Prostate gland (tissue), 2 donors: ENCODE data around the gene COL4A2. TPM values are rescaled to one million over a fixed set of nuclear protein-coding genes. Genes with fewer than 3 reads are reported as not detected.

Experiments
- DNase-seq: peaks from one replicate; pipeline ENCODE4 v3.0.0-alpha.2; 2019; ENCODE audit warnings: low spot score
- H3K27ac ChIP-seq, 2 donors: fragments of 200-600 bp; sonication (generic); 2 replicates each; pipeline ENCODE4 v1.5.1; 2017 to 2019
- H3K27me3 ChIP-seq: fragments of 200-600 bp; sonication (generic); replicated peaks from 2 replicates; pipeline ENCODE4 v1.5.1; 2019; ENCODE audit not compliant: insufficient read depth
- H3K36me3 ChIP-seq, 2 donors: fragments of 200-600 bp; sonication (generic); 1 replicate in 1 of 2; 2 replicates in 1 of 2; pipeline versions ENCODE4 v1.5.1 to v1.8.1; 2017 to 2019
- H3K4me1 ChIP-seq: fragments of 200-600 bp; sonication (generic); replicated peaks from 2 replicates; pipeline ENCODE4 v1.5.1; 2019
- H3K4me3 ChIP-seq, 2 donors: fragments of 200-600 bp; sonication (generic); 2 replicates each; pipeline ENCODE4 v1.5.1; 2017 to 2019
- H3K9me3 ChIP-seq: fragments of 200-600 bp; sonication (generic); 2 replicates; pipeline ENCODE4 v1.5.1; 2017
- CTCF ChIP-seq, 4 experiments: fragments of 200-600 bp in 2 of 4; fragments of 450-650 bp in 2 of 4; sonication (generic) in 2 of 4; IDR thresholded peaks; 1 replicate in 3 of 4; 2 replicates in 1 of 4; pipeline ENCODE4 v1.5.1; 2016 to 2019; ENCODE audit warnings: antibody characterized with exemption in 4 of 4, mild to moderate bottlenecking in 2 of 4, moderate library complexity in 2 of 4
- POLR2A ChIP-seq: fragments of 450-650 bp; IDR thresholded peaks from one replicate; pipeline ENCODE4 v1.6.1; 2016; ENCODE audit warnings: antibody characterized with exemption, mild to moderate bottlenecking
- POLR2AphosphoS5 ChIP-seq: sonication (generic); formaldehyde crosslinking; IDR thresholded peaks from one replicate; pipeline ENCODE4 v1.6.1; 2017; ENCODE audit warnings: antibody characterized with exemption
- WGBS: methylation state at CpG from one replicate; pipeline ENCODE4 v1.1.5; 2018; 5-methylcytosine and 5-hydroxymethylcytosine counted together
- intact Hi-C: fragments of 100-400 bp; cut with DNase I; formaldehyde crosslinking; loops from one replicate; pipeline ENCODE4 v1.14.2; 2022
- total RNA-seq, 2 donors: library from RNA; depleted of rRNA; stranded (reverse); fragments of >200 nt; gene quantifications; one replicate each; pipeline ENCODE4 v1.1.0, GENCODE V29; 2016

The COL4A2 gene
- total RNA-seq, 2 donors from 2014 or later, result 82.8 to 193 TPM

GRCh38 chr13:110491869-110492678 lies 185.0 kb downstream of the COL4A2 start:
- WGBS, result 94% methylated on average over 24 of the region's 24 CpGs
- TF ChIP-seq POLR2A (no peak), CTCF (IDR thresholded peaks at IDR 0.05) (no peak), POLR2AphosphoS5 (no peak)
- H3K36me3 ChIP-seq, result peaks cover 12 to 13% of the 10 kb centered on the region in 2 donors
- no peaks in the 10 kb centered on the region for H3K9me3 ChIP-seq
- no peak overlapping the region for H3K27ac ChIP-seq
- H3K4me1 ChIP-seq, result no peaks in the 10 kb centered on the region
- intact Hi-C loops, result no loop called here
- DNase-seq, result no peak
- H3K27me3 ChIP-seq, result no peaks in the 10 kb centered on the region
- H3K4me3 ChIP-seq, result no peak overlapping the region

- H3K9me3 ChIP-seq, result no peaks in the 10 kb centered on the region
- TF ChIP-seq POLR2AphosphoS5 (no peak), CTCF (IDR thresholded peaks at IDR 0.05) (no peak), POLR2A (no peak)
- intact Hi-C loops, result no loop called here
- peaks cover 12 to 13% of the 10 kb centered on the region in 2 donors for H3K36me3 ChIP-seq
- no peaks in the 10 kb centered on the region for H3K27me3 ChIP-seq
- no peak for DNase-seq
- H3K4me3 ChIP-seq, result no peak overlapping the region
- H3K4me1 ChIP-seq, result no peaks in the 10 kb centered on the region
- no peak overlapping the region for H3K27ac ChIP-seq
- 93% methylated on average over 30 of the region's 30 CpGs for WGBS
These were observed 185.9 kb downstream of the COL4A2 start for GRCh38 chr13:110492679-110493593.

- H3K27ac ChIP-seq, result no peak overlapping the region
- no peaks in the 10 kb centered on the region for H3K4me1 ChIP-seq
- TF ChIP-seq POLR2A, result no peak
- no peak for TF ChIP-seq CTCF (IDR thresholded peaks at IDR 0.05)
- no peak for TF ChIP-seq POLR2AphosphoS5
- no peak for DNase-seq
- intact Hi-C loops, result no loop called here
- H3K4me3 ChIP-seq, result no peak overlapping the region
- WGBS, result 91% methylated on average over 9 of the region's 9 CpGs
- H3K36me3 ChIP-seq, result peaks cover 12 to 13% of the 10 kb centered on the region in 2 donors
- H3K27me3 ChIP-seq, result no peaks in the 10 kb centered on the region
- no peaks in the 10 kb centered on the region for H3K9me3 ChIP-seq
These were observed 186.5 kb downstream of the COL4A2 start for GRCh38 chr13:110493613-110494012.

- 77% methylated on average over 3 of the region's 3 CpGs for WGBS
- Histone ChIP-seq H3K27ac (no peak overlapping the region), H3K9me3 (no peaks in the 10 kb centered on the region), H3K4me1 (no peaks in the 10 kb centered on the region), H3K27me3 (no peaks in the 10 kb centered on the region), H3K36me3 (peaks cover 12 to 13% of the 10 kb centered on the region in 2 donors), H3K4me3 (no peak overlapping the region)
- DNase-seq, result no peak
- TF ChIP-seq POLR2AphosphoS5 (no peak), POLR2A (no peak), CTCF (IDR thresholded peaks at IDR 0.05) (no peak)
- intact Hi-C loops, result no loop called here
These were observed 188.3 kb downstream of the COL4A2 start for GRCh38 chr13:110495376-110495775.
